Hepatocyte (in vitro differentiated cells): Measurements from ENCODE around the gene CASKIN2. TPM values are rescaled to one million over a fixed set of nuclear protein-coding genes. Genes with fewer than 3 reads are reported as not detected.

Source experiments
- DNase-seq: peaks from one replicate; pipeline ENCODE4 v3.0.0-alpha.2; 2016; ENCODE audit warnings: low spot score
- H2AFZ ChIP-seq: fragments of 200-600 bp; sonication (generic); 2 replicates; pipeline ENCODE4 v1.6.0; 2016; ENCODE audit warnings: antibody characterized with exemption, mild to moderate bottlenecking
- H3K27ac ChIP-seq: fragments of 200-600 bp; sonication (generic); 2 replicates; pipeline ENCODE4 v1.5.1; 2016; ENCODE audit warnings: mild to moderate bottlenecking
- H3K27me3 ChIP-seq: fragments of 200-600 bp; sonication (generic); 2 replicates; pipeline ENCODE4 v1.6.1; 2016
- H3K36me3 ChIP-seq: fragments of 200-600 bp; sonication (generic); replicated peaks from 2 replicates; pipeline ENCODE4 v1.5.1; 2016; ENCODE audit warnings: low read depth; ENCODE audit not compliant: insufficient read depth
- H3K4me1 ChIP-seq: fragments of 200-600 bp; sonication (generic); 2 replicates; pipeline ENCODE4 v1.5.1; 2016; ENCODE audit warnings: mild to moderate bottlenecking, moderate library complexity; ENCODE audit not compliant: insufficient read depth
- H3K4me2 ChIP-seq: fragments of 200-600 bp; sonication (generic); 2 replicates; pipeline ENCODE4 v1.6.0; 2016
- H3K4me3 ChIP-seq: fragments of 200-600 bp; sonication (generic); 2 replicates; pipeline ENCODE4 v1.5.1; 2016; ENCODE audit warnings: mild to moderate bottlenecking
- H3K79me2 ChIP-seq: fragments of 200-600 bp; sonication (generic); 2 replicates; pipeline ENCODE4 v1.6.0; 2017; ENCODE audit warnings: mild to moderate bottlenecking
- H3K9me2 ChIP-seq: fragments of 200-600 bp; sonication (generic); replicated peaks from 2 replicates; pipeline ENCODE4 v1.6.0; 2017; ENCODE audit warnings: mild to moderate bottlenecking; ENCODE audit not compliant: insufficient read depth
- H3K9me3 ChIP-seq: fragments of 200-600 bp; sonication (generic); 2 replicates; pipeline ENCODE4 v1.5.1; 2016; ENCODE audit warnings: low read depth, mild to moderate bottlenecking
- H4K20me1 ChIP-seq: fragments of 200-600 bp; sonication (generic); 2 replicates; pipeline ENCODE4 v1.6.0; 2016; ENCODE audit warnings: mild to moderate bottlenecking; ENCODE audit not compliant: insufficient read depth, poor library complexity, severe bottlenecking
- CTCF ChIP-seq: fragments of 200-600 bp; sonication (generic); IDR thresholded peaks from 2 replicates; pipeline ENCODE4 v1.5.1; 2016; ENCODE audit warnings: antibody characterized with exemption, mild to moderate bottlenecking; ENCODE audit not compliant: poor library complexity
- EZH2 ChIP-seq: fragments of 200-600 bp; sonication (generic); IDR thresholded peaks from 2 replicates; pipeline ENCODE4 v1.6.1; 2016; ENCODE audit warnings: antibody characterized with exemption, mild to moderate bottlenecking, borderline replicate concordance
- EZH2phosphoT487 ChIP-seq: fragments of 200-600 bp; sonication (generic); IDR thresholded peaks from one replicate; pipeline ENCODE4 v1.6.1; 2018; ENCODE audit warnings: antibody characterized with exemption, mild to moderate bottlenecking, low read depth, moderate library complexity; ENCODE audit not compliant: unreplicated experiment, severe bottlenecking
- WGBS: methylation state at CpG from one replicate; pipeline ENCODE4 v1.1.6; 2016; ENCODE audit warnings: low lambda C conversion rate; ENCODE audit errors: missing lambda C conversion rate; 5-methylcytosine and 5-hydroxymethylcytosine counted together
- polyA plus RNA-seq: library from polyadenylated mRNA; unstranded; fragments of >200 nt; fragmentation: Nextera tagmentation; extraction: Ambion mirVana; gene quantifications from 2 replicates; pipeline ENCODE4 v1.2.1, GENCODE V29; 2016
- total RNA-seq: library from RNA; depleted of rRNA; stranded (reverse); fragments of >200 nt; gene quantifications from 2 replicates; pipeline ENCODE4 v1.2.3, GENCODE V29; 2014

The CASKIN2 gene
- total and polyA plus RNA-seq, 2 experiments from 2014 or later: 9.8 to 16.2 TPM

- H3K27ac ChIP-seq: no peak overlapping the region
- DNase-seq: no peak
- H3K4me1 ChIP-seq: no peaks in the 10 kb centered on the region
- no peaks in the 10 kb centered on the region for H3K27me3 ChIP-seq
- no peak overlapping the region for H3K4me2 ChIP-seq
- no peak overlapping the region for H2AFZ ChIP-seq
- H3K79me2 ChIP-seq: no peaks in the 10 kb centered on the region
- H3K36me3 ChIP-seq: no peaks in the 10 kb centered on the region
- no peaks in the 10 kb centered on the region for H4K20me1 ChIP-seq
- no peaks in the 10 kb centered on the region for H3K9me3 ChIP-seq
- no peak for TF ChIP-seq CTCF
- TF ChIP-seq EZH2: no peak
- H3K9me2 ChIP-seq: no peaks in the 10 kb centered on the region
- no peak overlapping the region for H3K4me3 ChIP-seq
- 98% methylated on average over 22 of the region's 23 CpGs for WGBS
Observed at GRCh38 chr17:75493476-75494129, 21.7 kb downstream of the CASKIN2 start.

- Histone ChIP-seq H3K27me3 (no peaks in the 10 kb centered on the region), H3K9me2 (no peaks in the 10 kb centered on the region), H3K79me2 (no peaks in the 10 kb centered on the region), H4K20me1 (no peaks in the 10 kb centered on the region), H3K4me1 (no peaks in the 10 kb centered on the region), H3K27ac (no peak overlapping the region), H3K36me3 (no peaks in the 10 kb centered on the region), H3K4me3 (no peak overlapping the region), H3K9me3 (no peaks in the 10 kb centered on the region), H2AFZ (no peak overlapping the region), H3K4me2 (no peak overlapping the region)
- no peak for DNase-seq
- TF ChIP-seq CTCF: no peak
- TF ChIP-seq EZH2phosphoT487: no peak
- TF ChIP-seq EZH2: no peak
- WGBS: 92% methylated on average over 23 of the region's 23 CpGs
Observed at GRCh38 chr17:75492555-75493168, 22.7 kb downstream of the CASKIN2 start.

- H3K4me3 ChIP-seq: no peak overlapping the region
- H3K4me2 ChIP-seq: no peak overlapping the region
- no peaks in the 10 kb centered on the region for H3K79me2 ChIP-seq
- no peaks in the 10 kb centered on the region for H3K9me3 ChIP-seq
- DNase-seq: no peak
- no peaks in the 10 kb centered on the region for H3K36me3 ChIP-seq
- no peak overlapping the region for H2AFZ ChIP-seq
- TF ChIP-seq EZH2 (no peak), EZH2phosphoT487 (no peak), CTCF (no peak)
- H3K4me1 ChIP-seq: no peaks in the 10 kb centered on the region
- no peaks in the 10 kb centered on the region for H4K20me1 ChIP-seq
- H3K27ac ChIP-seq: no peak overlapping the region
- 94% methylated on average over 15 of the region's 15 CpGs for WGBS
- H3K27me3 ChIP-seq: no peaks in the 10 kb centered on the region
- H3K9me2 ChIP-seq: no peaks in the 10 kb centered on the region
Observed at GRCh38 chr17:75491680-75492079, 23.7 kb downstream of the CASKIN2 start.
